NB4 (cell line): ENCODE results near the gene DPH2.

ENCODE experiments used
- DNase-seq: peaks from one replicate; pipeline ENCODE4 v3.0.0; 2010; ENCODE audit warnings: low read depth
- H3K4me3 ChIP-seq: one replicate; pipeline ENCODE4 v1.5.1; 2011; ENCODE audit warnings: mild to moderate bottlenecking, low read depth, low read length, moderate library complexity
- MYC ChIP-seq: IDR thresholded peaks from 2 replicates; pipeline ENCODE4 v1.6.1; 2011; ENCODE audit warnings: low read depth, low read length
- POLR2A ChIP-seq: IDR thresholded peaks from 2 replicates; pipeline ENCODE4 v1.6.1; 2011; ENCODE audit warnings: mild to moderate bottlenecking; ENCODE audit not compliant: insufficient read length; ENCODE audit errors: extremely low read depth
- TF ChIP-seq, protein P1 (sequence below): IDR thresholded peaks from 2 replicates; pipeline ENCODE4 v1.6.1; 2011; ENCODE audit warnings: low read depth, low read length
- TF ChIP-seq, protein P2 (sequence below): IDR thresholded peaks from one replicate; pipeline ENCODE4 v1.5.1; 2012; ENCODE audit warnings: low read depth, low read length

DPH2 gene

GRCh38 chr1:44020464-44020863, 50.7 kb downstream of the DPH2 start:
- no peak for DNase-seq
- TF ChIP-seq MYC (no peak), POLR2A (no peak)
- TF ChIP-seq, protein P1, sequence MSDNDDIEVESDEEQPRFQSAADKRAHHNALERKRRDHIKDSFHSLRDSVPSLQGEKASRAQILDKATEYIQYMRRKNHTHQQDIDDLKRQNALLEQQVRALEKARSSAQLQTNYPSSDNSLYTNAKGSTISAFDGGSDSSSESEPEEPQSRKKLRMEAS, result no peak
- H3K4me3 ChIP-seq, result no peak overlapping the region

DNA sequence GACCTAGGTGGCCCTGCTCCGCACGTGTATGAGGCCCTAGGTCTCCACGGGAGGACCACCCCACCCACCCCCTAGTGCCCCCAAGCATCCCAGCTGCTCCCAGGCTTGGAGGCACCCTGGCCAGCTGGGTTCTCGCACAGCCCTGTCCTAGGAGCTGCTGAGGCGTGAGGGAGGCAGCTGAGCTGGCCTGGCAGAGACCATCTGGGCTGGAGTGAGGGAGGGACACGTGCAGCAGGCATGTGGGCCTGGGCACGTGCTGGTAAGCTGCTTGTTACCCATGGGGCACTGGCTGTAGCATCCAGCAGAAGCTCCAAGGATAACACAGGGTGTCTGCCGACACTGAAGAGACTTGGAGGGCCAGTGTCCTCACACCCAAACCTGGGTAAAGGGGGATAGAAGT, 51.3 kb downstream of the DPH2 start:
- TF ChIP-seq, protein P2, sequence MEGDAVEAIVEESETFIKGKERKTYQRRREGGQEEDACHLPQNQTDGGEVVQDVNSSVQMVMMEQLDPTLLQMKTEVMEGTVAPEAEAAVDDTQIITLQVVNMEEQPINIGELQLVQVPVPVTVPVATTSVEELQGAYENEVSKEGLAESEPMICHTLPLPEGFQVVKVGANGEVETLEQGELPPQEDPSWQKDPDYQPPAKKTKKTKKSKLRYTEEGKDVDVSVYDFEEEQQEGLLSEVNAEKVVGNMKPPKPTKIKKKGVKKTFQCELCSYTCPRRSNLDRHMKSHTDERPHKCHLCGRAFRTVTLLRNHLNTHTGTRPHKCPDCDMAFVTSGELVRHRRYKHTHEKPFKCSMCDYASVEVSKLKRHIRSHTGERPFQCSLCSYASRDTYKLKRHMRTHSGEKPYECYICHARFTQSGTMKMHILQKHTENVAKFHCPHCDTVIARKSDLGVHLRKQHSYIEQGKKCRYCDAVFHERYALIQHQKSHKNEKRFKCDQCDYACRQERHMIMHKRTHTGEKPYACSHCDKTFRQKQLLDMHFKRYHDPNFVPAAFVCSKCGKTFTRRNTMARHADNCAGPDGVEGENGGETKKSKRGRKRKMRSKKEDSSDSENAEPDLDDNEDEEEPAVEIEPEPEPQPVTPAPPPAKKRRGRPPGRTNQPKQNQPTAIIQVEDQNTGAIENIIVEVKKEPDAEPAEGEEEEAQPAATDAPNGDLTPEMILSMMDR, result no peak
- TF ChIP-seq POLR2A, result no peak
- no peak for TF ChIP-seq MYC
- TF ChIP-seq, protein P1, result no peak
- no peak for DNase-seq
- no peak overlapping the region for H3K4me3 ChIP-seq

GRCh38 chr1:44021581-44022321, 51.9 kb downstream of the DPH2 start:
- TF ChIP-seq POLR2A, result no peak
- TF ChIP-seq, protein P2, result no peak
- TF ChIP-seq MYC, result no peak
- TF ChIP-seq, protein P1, result no peak
- DNase-seq, result no peak
- H3K4me3 ChIP-seq, result no peak overlapping the region
